Endometrial microvascular endothelial cells (primary cell): ENCODE results near the gene SHISA6. TPM values are rescaled to one million over a fixed set of nuclear protein-coding genes. Genes with fewer than 3 reads are reported as not detected.

ENCODE experiments used
- in situ Hi-C: cut with HindIII; loops from 2 replicates; pipeline ENCODE4 v1.10.0; 2017; ENCODE audit warnings: low sequenced_read_pairs, low pct_unique_long_range_greater_than_20kb; ENCODE audit errors: inconsistent ontology term
- total RNA-seq: library from RNA; depleted of rRNA; stranded (reverse); fragments of >200 nt; gene quantifications from one replicate; pipeline ENCODE4 v1.2.3, GENCODE V29; 2015; ENCODE audit errors: inconsistent ontology term

SHISA6 gene
- total RNA-seq, 1 donor from 2014 or later, result not detected

DNA sequence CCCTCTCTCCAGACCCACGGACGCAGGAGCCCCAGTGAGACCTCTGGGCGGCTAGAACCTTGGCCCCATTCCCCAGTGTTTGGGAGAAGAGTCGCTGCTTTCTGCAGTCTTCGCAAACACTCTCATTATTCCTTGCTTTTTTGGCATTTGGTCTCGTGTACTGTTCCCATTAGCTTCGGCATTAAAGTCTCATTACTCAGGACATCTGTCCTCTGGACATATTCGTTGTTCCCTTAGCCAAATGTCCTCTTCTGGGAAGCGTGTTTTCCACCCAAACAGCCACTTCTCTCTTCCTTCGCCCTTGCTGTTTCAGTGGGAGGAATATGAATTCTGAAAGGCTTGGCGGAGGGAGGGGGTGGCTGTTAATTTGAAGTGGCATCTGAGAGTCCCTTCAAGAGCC lies 11.1 kb downstream of the SHISA6 start:
- in situ Hi-C loops, result no loop called here

DNA sequence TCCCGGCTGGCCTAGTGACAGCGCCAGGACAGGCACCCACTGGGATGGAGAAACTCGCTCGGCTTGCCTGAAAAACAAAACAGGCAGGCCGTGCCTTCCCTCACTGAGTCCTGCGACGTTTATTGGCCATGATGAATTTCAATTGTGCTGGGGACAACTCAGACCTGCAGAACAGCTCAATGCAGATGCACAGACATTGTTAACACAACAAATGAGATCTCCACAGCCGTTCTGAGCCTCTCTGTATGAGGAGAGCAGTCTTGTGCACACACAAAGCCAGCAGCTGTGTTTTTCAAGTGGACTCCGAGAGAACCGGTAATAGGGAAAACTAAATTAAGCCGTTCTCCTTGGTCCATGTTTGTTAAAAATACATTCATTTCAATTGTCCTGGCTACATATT lies 15.9 kb downstream of the SHISA6 start:
- in situ Hi-C loops, result no loop called here

GRCh38 chr17:11264183-11264871 lies 23.3 kb downstream of the SHISA6 start:
- in situ Hi-C loops, result no loop called here

DNA sequence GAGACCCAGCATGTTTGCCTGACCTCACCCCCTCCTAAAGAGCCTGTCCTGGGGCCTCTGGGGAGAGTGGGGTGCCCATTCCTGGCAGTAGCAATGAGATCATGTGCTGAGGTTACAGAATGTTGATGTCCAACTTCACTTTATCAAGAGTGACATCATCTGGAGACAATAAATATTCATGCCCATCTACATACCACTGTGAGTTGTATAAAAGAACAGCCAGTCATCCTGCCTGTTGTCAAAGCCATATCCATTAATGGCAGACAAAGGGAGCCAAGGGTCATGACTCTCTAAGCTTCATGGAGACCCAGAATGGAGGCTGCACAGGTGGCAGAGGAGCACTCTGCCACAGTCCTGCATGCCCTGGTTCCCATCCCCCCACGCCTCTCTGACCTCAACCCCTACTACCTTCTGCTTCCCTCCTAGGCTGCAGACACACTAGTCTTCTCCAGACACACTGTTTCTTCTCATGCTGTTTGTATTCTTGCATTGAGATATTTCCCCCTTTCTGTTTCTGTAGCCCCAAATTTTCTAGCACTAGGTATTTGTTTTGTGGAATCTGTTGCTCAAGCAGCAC lies 27.1 kb downstream of the SHISA6 start:
- in situ Hi-C loops, result no loop called here

DNA sequence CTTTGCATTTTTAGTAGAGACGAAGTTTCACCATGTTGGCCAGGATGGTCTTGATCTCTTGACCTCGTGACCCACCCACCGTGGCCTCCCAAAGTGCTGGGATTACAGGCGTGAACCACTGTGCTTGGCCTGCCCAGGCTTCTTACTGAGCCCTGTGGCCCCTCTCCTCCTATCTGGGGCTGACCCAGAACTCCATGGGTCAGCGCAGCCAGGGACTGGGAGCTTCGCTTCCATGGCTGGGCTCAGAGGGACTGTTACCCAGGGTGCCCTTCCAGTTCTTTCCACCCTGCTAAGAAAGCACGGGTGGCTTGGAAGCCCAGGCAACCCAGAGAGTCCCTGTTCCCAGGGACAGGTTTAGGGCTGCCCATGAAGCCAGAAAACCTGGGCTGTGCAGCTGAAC lies 28.2 kb downstream of the SHISA6 start:
- in situ Hi-C loops, result no loop called here

- in situ Hi-C loops, result no loop called here
Measured at GRCh38 chr17:11272191-11272590, 31.2 kb downstream of the SHISA6 start.

DNA sequence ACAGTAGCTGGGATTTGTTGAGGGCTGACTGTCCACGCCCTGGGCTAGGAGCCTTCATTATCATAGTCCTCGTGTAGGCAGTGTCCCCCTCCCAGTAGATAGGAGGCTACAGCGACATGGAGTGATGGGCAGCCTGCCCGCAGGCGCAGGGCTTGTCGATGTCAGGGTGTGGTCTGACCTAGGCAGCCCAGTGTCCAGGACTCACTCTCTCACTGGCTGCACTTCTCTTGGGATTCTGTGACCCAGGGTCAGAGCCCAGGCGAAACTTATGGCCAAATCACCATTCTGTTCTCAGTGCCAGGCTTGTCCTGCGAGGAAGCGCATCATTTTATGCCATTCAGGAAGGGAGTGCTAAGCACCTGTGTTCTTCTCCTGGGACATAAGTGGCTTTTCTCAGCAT lies 32.6 kb downstream of the SHISA6 start:
- in situ Hi-C loops, result no loop called here

GRCh38 chr17:11274106-11274505 lies 33.1 kb downstream of the SHISA6 start:
- in situ Hi-C loops, result no loop called here

GRCh38 chr17:11276486-11276885 lies 35.5 kb downstream of the SHISA6 start:
- in situ Hi-C loops, result no loop called here

DNA sequence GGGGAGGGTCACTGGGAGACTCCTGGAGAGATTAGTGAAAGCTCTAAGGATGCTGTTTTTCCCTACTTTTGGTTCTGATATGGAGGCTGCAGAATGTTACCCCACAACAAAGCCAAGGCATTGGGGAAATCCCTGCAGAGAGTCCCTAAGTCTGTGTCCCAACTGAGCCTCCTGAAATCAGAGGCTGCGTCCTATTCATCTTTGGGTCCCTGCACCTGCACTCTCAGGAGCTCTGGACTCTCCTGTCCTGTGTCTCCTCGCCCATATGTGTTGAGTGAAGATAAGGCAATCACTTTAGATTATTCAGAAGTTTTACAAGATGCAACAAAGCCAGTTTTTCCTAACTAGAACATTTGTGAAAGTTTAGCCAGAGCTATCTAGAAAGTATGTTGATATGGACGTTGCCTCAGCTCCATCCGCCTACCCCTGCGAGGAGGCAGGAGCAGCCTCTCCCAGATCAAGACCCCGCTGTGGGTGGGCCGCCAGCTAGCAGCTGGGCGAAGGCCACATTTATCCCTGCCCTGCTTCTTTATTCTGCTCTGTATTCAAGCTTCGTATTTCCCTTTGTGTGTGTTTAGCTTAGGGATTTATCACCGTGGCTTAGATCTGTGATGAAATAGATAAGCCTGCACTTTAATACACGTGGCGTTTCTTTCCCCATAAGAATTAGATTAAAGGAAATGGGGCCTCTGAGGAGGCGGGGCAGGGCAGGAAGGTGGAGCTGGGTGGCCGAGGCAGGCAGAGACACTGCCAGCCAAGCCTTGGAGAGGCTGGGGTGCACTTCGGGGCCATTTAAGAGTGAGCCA lies 37.4 kb downstream of the SHISA6 start:
- in situ Hi-C loops, result no loop called here

- in situ Hi-C loops, result no loop called here
Measured at GRCh38 chr17:11278992-11279270, 37.9 kb downstream of the SHISA6 start.

GRCh38 chr17:11279776-11280344 lies 38.8 kb downstream of the SHISA6 start:
- in situ Hi-C loops, result no loop called here

DNA sequence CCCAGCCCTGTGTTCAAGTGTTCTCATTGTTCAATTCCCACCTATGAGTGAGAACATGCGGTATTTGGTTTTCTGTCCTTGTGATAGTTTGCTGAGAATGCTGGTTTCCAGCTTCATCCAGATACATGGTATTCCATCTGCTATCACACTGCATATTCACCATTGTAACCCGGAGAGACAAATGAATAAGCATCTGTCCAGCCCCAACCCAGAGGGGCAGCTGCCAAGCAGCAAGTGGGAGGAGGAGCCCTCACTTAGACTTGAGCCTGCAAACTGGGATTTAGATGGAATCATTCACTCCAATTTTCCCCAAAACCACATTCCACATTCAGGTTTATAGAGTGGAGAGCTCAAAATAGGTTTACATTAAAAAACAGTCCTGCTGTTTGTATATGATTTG lies 41.6 kb downstream of the SHISA6 start:
- in situ Hi-C loops, result no loop called here

- in situ Hi-C loops, result no loop called here
Measured at GRCh38 chr17:11284811-11285210, 43.8 kb downstream of the SHISA6 start.

DNA sequence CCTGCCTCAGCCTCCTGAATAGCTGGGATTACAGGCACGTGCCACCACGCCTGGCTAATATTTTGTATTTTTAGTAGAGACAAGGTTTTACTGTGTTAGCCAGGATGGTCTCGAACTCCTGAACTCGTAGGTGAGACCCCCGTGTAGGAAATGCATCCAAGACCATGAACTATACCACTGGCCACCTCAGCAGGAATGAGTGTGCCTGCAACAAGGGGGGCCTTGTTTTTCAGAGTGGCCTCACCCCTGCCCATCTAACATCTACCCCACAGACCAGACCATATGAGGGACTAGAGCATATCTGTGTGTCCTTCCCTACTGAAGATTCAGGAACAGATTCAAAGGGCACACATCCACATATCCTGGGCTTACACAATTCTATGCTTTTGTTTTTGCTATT lies 44.9 kb downstream of the SHISA6 start:
- in situ Hi-C loops, result no loop called here

- in situ Hi-C loops, result no loop called here
Measured at GRCh38 chr17:11287791-11288190, 46.8 kb downstream of the SHISA6 start.

- in situ Hi-C loops, result no loop called here
Measured at GRCh38 chr17:11290814-11291213, 49.8 kb downstream of the SHISA6 start.

GRCh38 chr17:11292491-11292890 lies 51.5 kb downstream of the SHISA6 start:
- in situ Hi-C loops, result no loop called here

GRCh38 chr17:11293480-11293879 lies 52.5 kb downstream of the SHISA6 start:
- in situ Hi-C loops, result no loop called here

- in situ Hi-C loops, result no loop called here
Measured at GRCh38 chr17:11294826-11295225, 53.8 kb downstream of the SHISA6 start.
